H1 (cell line): ENCODE data around the gene FHIP1B.

Source experiments
- ASH2L ChIP-seq: fragments of 200-600, 300-600 bp; sonication (generic); IDR thresholded peaks from one replicate; pipeline ENCODE4 v1.7.1; 2017; ENCODE audit warnings: low read length
- CHD1 ChIP-seq: IDR thresholded peaks from 2 replicates; pipeline ENCODE4 v1.6.1; 2012; ENCODE audit warnings: low read depth, low read length, improper control_type of control experiment
- FOSL1 ChIP-seq: IDR thresholded peaks from 2 replicates; pipeline ENCODE4 v1.6.1; 2011; ENCODE audit warnings: mild to moderate bottlenecking, low read depth, low read length, moderate library complexity; ENCODE audit not compliant: insufficient read depth
- GABPA ChIP-seq: IDR thresholded peaks from 2 replicates; pipeline ENCODE4 v1.6.1; 2011; ENCODE audit warnings: mild to moderate bottlenecking, low read length, moderate library complexity, borderline replicate concordance; ENCODE audit not compliant: insufficient read depth
- KDM1A ChIP-seq: fragments of 200-600, 300-600 bp; sonication (generic); IDR thresholded peaks from 2 replicates; pipeline ENCODE4 v1.7.1; 2016; ENCODE audit warnings: mild to moderate bottlenecking, low read length, borderline replicate concordance
- POLR2A ChIP-seq, 2 experiments: IDR thresholded peaks; 1 replicate in 1 of 2; 2 replicates in 1 of 2; pipeline ENCODE4 v1.6.1; 2011; ENCODE audit warnings: low read depth in 2 of 2, low read length in 2 of 2, mild to moderate bottlenecking in 2 of 2; ENCODE audit errors: control extremely low read depth in 1 of 2
- RAD21 ChIP-seq, 2 experiments: IDR thresholded peaks in 1 of 2; conservative IDR thresholded peaks in 1 of 2; 2 replicates each; pipeline ENCODE4 v1.6.1; 2011; ENCODE audit warnings: low read depth in 2 of 2, low read length in 2 of 2, improper control_type of control experiment in 1 of 2, inconsistent platforms in 1 of 2, mild to moderate bottlenecking in 1 of 2, moderate library complexity in 1 of 2
- RXRA ChIP-seq: IDR thresholded peaks from 2 replicates; pipeline ENCODE4 v1.6.1; 2011; ENCODE audit warnings: low read depth, mild to moderate bottlenecking, low read length, moderate library complexity; ENCODE audit not compliant: insufficient read depth
- SUZ12 ChIP-seq: fragments of 200-600 bp; sonication (generic); IDR thresholded peaks from 2 replicates; pipeline ENCODE4 v1.6.1; 2012; ENCODE audit warnings: mild to moderate bottlenecking, inconsistent platforms, low read length, moderate library complexity, mixed read lengths
- TBP ChIP-seq: IDR thresholded peaks from 2 replicates; pipeline ENCODE4 v1.6.1; 2011; ENCODE audit warnings: low read depth, low read length, improper control_type of control experiment
- TF ChIP-seq, protein P1 (sequence below), 3 experiments: IDR thresholded peaks; 1 replicate in 2 of 3; 2 replicates in 1 of 3; pipeline versions ENCODE4 v1.5.1 to v1.6.1; 2011; ENCODE audit warnings: low read length in 3 of 3, mild to moderate bottlenecking in 3 of 3, inconsistent platforms in 2 of 3, low read depth in 1 of 3, moderate library complexity in 1 of 3; ENCODE audit not compliant: insufficient read depth in 1 of 3; ENCODE audit errors: control extremely low read depth in 1 of 3
- TF ChIP-seq, protein P2 (sequence below): IDR thresholded peaks from 2 replicates; pipeline ENCODE4 v1.6.1; 2012; ENCODE audit warnings: inconsistent platforms
- TF ChIP-seq, protein P3 (sequence below): IDR thresholded peaks from 2 replicates; pipeline ENCODE4 v1.6.1; 2011; ENCODE audit warnings: low read depth, mild to moderate bottlenecking, low read length; ENCODE audit not compliant: insufficient read depth

DNA sequence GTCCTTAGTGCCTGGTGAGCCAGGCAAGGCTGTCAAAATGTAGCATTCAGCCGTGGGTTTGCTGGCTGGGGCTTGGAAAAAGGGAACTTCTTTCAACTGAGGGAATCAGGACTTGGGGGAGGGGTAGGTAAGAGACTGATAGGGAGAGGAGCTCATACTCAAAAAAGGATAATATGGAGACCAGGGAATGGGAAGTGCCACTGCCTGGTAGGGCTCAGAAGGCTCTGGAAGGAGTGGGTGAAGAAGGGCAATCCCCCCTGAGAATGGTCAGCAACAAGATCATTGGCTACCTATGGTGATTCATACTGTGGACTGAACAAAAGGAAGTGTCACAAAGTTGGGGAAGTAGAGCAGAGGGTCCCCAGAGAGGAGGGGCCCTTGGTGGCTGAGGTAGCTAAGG lies 6.3 kb upstream of the FHIP1B start:
- TF ChIP-seq, protein P1, sequence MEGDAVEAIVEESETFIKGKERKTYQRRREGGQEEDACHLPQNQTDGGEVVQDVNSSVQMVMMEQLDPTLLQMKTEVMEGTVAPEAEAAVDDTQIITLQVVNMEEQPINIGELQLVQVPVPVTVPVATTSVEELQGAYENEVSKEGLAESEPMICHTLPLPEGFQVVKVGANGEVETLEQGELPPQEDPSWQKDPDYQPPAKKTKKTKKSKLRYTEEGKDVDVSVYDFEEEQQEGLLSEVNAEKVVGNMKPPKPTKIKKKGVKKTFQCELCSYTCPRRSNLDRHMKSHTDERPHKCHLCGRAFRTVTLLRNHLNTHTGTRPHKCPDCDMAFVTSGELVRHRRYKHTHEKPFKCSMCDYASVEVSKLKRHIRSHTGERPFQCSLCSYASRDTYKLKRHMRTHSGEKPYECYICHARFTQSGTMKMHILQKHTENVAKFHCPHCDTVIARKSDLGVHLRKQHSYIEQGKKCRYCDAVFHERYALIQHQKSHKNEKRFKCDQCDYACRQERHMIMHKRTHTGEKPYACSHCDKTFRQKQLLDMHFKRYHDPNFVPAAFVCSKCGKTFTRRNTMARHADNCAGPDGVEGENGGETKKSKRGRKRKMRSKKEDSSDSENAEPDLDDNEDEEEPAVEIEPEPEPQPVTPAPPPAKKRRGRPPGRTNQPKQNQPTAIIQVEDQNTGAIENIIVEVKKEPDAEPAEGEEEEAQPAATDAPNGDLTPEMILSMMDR (IDR thresholded peaks at IDR 0.05; ENCODE audit: control extremely low read depth in 1 of 3, insufficient read depth in 1 of 3, low read depth in 1 of 3, low read length in 3 of 3) = no peak
- TF ChIP-seq SUZ12 (no peak), FOSL1 (no peak), KDM1A (no peak), POLR2A (IDR thresholded peaks at IDR 0.05; ENCODE audit: control extremely low read depth in 1 of 2, low read depth in 2 of 2, low read length in 2 of 2) (no peak), RAD21 (IDR thresholded peaks at IDR 0.05 in 1 of 2, conservative IDR thresholded peaks at IDR 0.05 in 1 of 2; ENCODE audit: low read depth in 2 of 2, low read length in 2 of 2) (no peak), CHD1 (no peak), TBP (no peak), ASH2L (no peak), RXRA (no peak), GABPA (no peak)
- TF ChIP-seq, protein P2, sequence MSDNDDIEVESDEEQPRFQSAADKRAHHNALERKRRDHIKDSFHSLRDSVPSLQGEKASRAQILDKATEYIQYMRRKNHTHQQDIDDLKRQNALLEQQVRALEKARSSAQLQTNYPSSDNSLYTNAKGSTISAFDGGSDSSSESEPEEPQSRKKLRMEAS = no peak
- TF ChIP-seq, protein P3, sequence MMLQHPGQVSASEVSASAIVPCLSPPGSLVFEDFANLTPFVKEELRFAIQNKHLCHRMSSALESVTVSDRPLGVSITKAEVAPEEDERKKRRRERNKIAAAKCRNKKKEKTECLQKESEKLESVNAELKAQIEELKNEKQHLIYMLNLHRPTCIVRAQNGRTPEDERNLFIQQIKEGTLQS = no peak
